ENCODE results near the gene TTYH1. TPM values are rescaled to one million over a fixed set of nuclear protein-coding genes. Genes with fewer than 3 reads are reported as not detected.

The TTYH1 gene
- total and polyA plus RNA-seq, 12 donors = 0.61 to 4.0 (median 1.6) TPM; not detected in 4

GRCh38 chr19:54411033-54411432, 4.2 kb upstream of the TTYH1 start:
- no peak overlapping the region for H3K27ac ChIP-seq
- no peaks in the 10 kb centered on the region for H3K4me1 ChIP-seq (replicated peaks in 1 of 2)
- no peak for DNase-seq
- H3K36me3 ChIP-seq (replicated peaks in 1 of 2) = no peaks in the 10 kb centered on the region
- no peak overlapping the region for H3K4me3 ChIP-seq
- TF ChIP-seq CTCF (IDR thresholded peaks at IDR 0.05) (no peak), POLR2A (IDR thresholded peaks at IDR 0.05) (no peak)
- intact Hi-C loops (cut with DNase I) = no loop called here
- H3K9me3 ChIP-seq (replicated peaks in 1 of 3) = no peaks in the 10 kb centered on the region
- peaks cover 14% of the 10 kb centered on the region for H3K27me3 ChIP-seq

DNA sequence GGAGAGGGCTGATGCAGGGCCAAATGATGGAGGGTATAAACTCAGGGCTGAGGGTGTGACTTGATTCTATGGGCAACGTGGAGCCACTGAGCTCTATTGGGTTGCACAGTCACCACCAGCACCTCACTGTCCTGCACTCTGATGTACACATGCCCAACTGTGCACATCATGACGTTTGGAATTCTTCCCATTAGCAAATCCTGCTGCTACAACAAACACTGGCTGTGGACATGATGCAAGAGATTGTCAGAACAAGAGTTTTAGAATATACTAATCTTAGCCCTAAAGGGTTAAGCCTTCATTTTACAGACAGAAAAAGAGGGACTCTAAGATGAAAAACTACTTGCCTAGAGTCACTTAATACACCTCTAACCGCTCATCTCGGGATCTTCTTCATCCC, 2.4 kb upstream of the TTYH1 start:
- DNase-seq = no peak

DNA sequence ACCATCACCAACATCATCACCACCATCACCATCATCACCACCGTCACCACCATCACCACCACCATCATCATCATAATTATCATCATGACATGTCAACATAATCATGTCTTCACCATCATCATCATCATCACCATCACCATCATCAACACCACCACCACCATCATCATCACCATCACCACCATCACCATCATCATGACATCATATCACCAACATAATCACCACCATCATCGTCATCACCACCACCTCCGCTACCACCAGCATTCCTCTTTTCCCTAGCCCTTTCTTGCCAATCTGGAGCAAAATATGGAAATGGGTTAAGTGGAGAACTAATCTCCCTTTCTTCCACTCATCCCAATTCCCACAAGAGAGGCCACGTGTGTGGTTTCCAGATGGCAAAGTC, 1.1 kb upstream of the TTYH1 start:
- no peak for DNase-seq
- TF ChIP-seq CTCF (IDR thresholded peaks at IDR 0.05) = no peak
- no peak for TF ChIP-seq POLR2A (IDR thresholded peaks at IDR 0.05)
- WGBS, 4 donors = 83 to 90% (median 86%) methylated on average over 4 of the region's 4 CpGs
- Histone ChIP-seq H3K9me3 (replicated peaks in 1 of 3) (no peaks in the 10 kb centered on the region), H3K36me3 (replicated peaks in 1 of 2) (no peaks in the 10 kb centered on the region), H3K4me3 (no peak overlapping the region), H3K27me3 (peaks cover 27% of the 10 kb centered on the region), H3K4me1 (replicated peaks in 1 of 2) (peaks cover 0 to 5% of the 10 kb centered on the region in 2 donors), H3K27ac (no peak overlapping the region)
- intact Hi-C loops (cut with DNase I) = no loop called here

More for the DNA sequence above, 2.4 kb upstream of the TTYH1 start:
- H3K27me3 ChIP-seq = peaks cover 27% of the 10 kb centered on the region
- 66 to 77% (median 70%) methylated on average over 4 of the region's 4 CpGs for WGBS, 4 donors
- H3K27ac ChIP-seq = no peak overlapping the region
- no peaks in the 10 kb centered on the region for H3K9me3 ChIP-seq (replicated peaks in 1 of 3)
- intact Hi-C loops (cut with DNase I) = no loop called here
- H3K4me3 ChIP-seq = no peak overlapping the region
- peaks cover 0 to 2% of the 10 kb centered on the region in 2 donors for H3K4me1 ChIP-seq (replicated peaks in 1 of 2)
- TF ChIP-seq CTCF (IDR thresholded peaks at IDR 0.05) (no peak), POLR2A (IDR thresholded peaks at IDR 0.05) (no peak)
- no peaks in the 10 kb centered on the region for H3K36me3 ChIP-seq (replicated peaks in 1 of 2)

DNA sequence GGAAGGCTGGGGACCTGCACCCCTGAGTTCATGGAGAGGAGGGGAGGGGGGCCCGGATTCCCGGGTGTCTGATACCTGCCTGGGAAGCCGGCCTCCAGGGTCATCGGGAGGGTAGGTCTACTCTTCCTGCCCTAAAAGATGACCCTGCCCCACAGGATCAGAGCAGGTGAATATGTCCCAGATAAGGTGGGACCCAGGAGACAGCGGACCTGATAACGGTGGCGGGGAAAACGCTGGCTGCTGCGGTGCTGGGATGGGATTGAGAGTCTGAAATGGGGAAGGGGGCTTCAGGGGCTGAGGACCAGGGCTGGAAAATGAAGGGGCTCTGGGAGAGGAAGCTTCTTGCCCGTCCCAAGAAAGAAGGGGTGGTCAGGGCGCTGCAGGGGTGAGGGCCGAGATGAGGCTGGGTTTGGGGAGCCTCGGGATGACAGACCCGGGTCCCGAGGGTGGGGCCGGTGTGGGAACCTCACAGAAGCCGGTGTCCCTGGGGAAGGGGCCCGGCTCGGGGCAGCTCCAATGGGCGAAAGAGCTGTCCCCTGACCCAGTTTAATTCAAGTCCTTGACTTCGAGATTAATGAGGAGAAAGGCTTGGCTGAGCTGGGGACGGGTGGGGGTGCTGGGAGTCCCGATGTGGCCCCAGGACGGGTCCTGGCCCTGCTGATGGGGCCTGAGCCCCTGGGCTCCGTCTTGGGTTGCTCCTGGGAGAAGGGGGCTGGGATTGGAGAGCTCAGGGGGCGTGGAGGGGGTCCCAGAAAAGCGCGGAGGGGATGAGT, 823 bp downstream of the TTYH1 start:
- WGBS, 4 donors = 5 to 9% (median 8%) methylated on average over 16 to 28 of the region's 28 CpGs
- peaks cover 31% of the 10 kb centered on the region for H3K27me3 ChIP-seq
- DNase-seq = no peak
- peaks cover 0 to 5% of the 10 kb centered on the region in 2 donors for H3K4me1 ChIP-seq (replicated peaks in 1 of 2)
- TF ChIP-seq POLR2A (IDR thresholded peaks at IDR 0.05) = no peak
- TF ChIP-seq CTCF (IDR thresholded peaks at IDR 0.05) = no peak
- H3K9me3 ChIP-seq (replicated peaks in 1 of 3) = no peaks in the 10 kb centered on the region
- intact Hi-C loops (cut with DNase I) = no loop called here
- H3K27ac ChIP-seq = no peak overlapping the region
- no peaks in the 10 kb centered on the region for H3K36me3 ChIP-seq (replicated peaks in 1 of 2)
- no peak overlapping the region for H3K4me3 ChIP-seq

Data from adrenal gland (tissue), 12 donors.